Colonic mucosa (tissue), 4 donors: ENCODE results near the gene ZNF136. TPM values are rescaled to one million over a fixed set of nuclear protein-coding genes. Genes with fewer than 3 reads are reported as not detected.

Experiments used
- DNase-seq: peaks from one replicate; pipeline ENCODE4 v3.0.0-alpha.2; 2020
- H3K27ac ChIP-seq: fragments of 200-600 bp; one replicate; pipeline ENCODE4 v1.8.0; 2021
- H3K27me3 ChIP-seq: fragments of 200-600 bp; one replicate; pipeline ENCODE4 v1.8.0; 2021
- H3K36me3 ChIP-seq: fragments of 200-600 bp; one replicate; pipeline ENCODE4 v1.8.0; 2021
- H3K4me1 ChIP-seq: fragments of 200-600 bp; one replicate; pipeline ENCODE4 v1.8.0; 2021; ENCODE audit warnings: mild to moderate bottlenecking
- H3K4me3 ChIP-seq: fragments of 200-600 bp; one replicate; pipeline ENCODE4 v1.8.0; 2021
- H3K9ac ChIP-seq, 2 donors: one replicate each; pipeline ENCODE4 v1.7.0; 2013; ENCODE audit warnings: control low read depth in 2 of 2, low read depth in 2 of 2, low read length in 2 of 2
- H3K9me3 ChIP-seq: fragments of 200-600 bp; one replicate; pipeline ENCODE4 v1.8.0; 2021
- CTCF ChIP-seq: fragments of 200-600 bp; IDR thresholded peaks from one replicate; pipeline ENCODE4 v1.8.0; 2022; ENCODE audit warnings: antibody characterized with exemption, mild to moderate bottlenecking
- intact Hi-C: fragments of 100-400 bp; cut with DNase I; formaldehyde crosslinking; loops from one replicate; pipeline ENCODE4 v1.14.1; 2022
- total RNA-seq, 2 donors: library from RNA; stranded (reverse); fragmentation: NEBNext Ultra II Directional in 1 of 2; extraction: Animal tissue kit (Norgen Biotek cat#: 25700) in 1 of 2; gene quantifications; one replicate each; pipeline ENCODE4 v1.2.1, GENCODE V29; 2021
- donor health status: healthy.
- donor health status: DM: no; HTN: no; CAD: no.
- donor health status: DM: no; HTN: no; CAD: no.

The ZNF136 gene
- total RNA-seq, 2 donors from 2014 or later, result 4.6 to 7.1 TPM

GRCh38 chr19:12137221-12137940 lies 25.5 kb upstream of the ZNF136 start:
- H3K27me3 ChIP-seq, result no peaks in the 10 kb centered on the region
- DNase-seq, result no peak
- H3K4me3 ChIP-seq, result no peak overlapping the region
- intact Hi-C loops, result loop anchor here (5.0 kb wide), 1 partner anchor 150 kb away; no protein-coding TSS in a partner anchor
- H3K9me3 ChIP-seq, result peaks cover 10% of the 10 kb centered on the region
- peaks cover 13% of the 10 kb centered on the region for H3K4me1 ChIP-seq
- H3K9ac ChIP-seq, result no peak overlapping the region
- peaks cover 28% of the 10 kb centered on the region for H3K36me3 ChIP-seq
- no peak for TF ChIP-seq CTCF
- no peak overlapping the region for H3K27ac ChIP-seq

GRCh38 chr19:12139269-12139668 lies 23.6 kb upstream of the ZNF136 start:
- intact Hi-C loops, result loop anchor here (5.0 kb wide), 1 partner anchor 152 kb away; no protein-coding TSS in a partner anchor
- Histone ChIP-seq H3K9ac (peak overlapping the region in 1 of 2 donors; percentile 70), H3K27ac (peak overlapping the region; percentile 81), H3K9me3 (no peaks in the 10 kb centered on the region), H3K4me3 (peak overlapping the region; percentile 77), H3K36me3 (peaks cover 11% of the 10 kb centered on the region), H3K27me3 (no peaks in the 10 kb centered on the region), H3K4me1 (peaks cover 13% of the 10 kb centered on the region)
- no peak for TF ChIP-seq CTCF
- DNase-seq, result no peak

GRCh38 chr19:12139885-12140544 lies 22.9 kb upstream of the ZNF136 start, which contains the start of gene ZNF20:
ZNF20 (minus strand) TSS chr19:12140350; CDS start chr19:12140182, 168 bp downstream.
- Histone ChIP-seq H3K36me3 (peaks cover 4% of the 10 kb centered on the region), H3K9me3 (no peaks in the 10 kb centered on the region), H3K4me3 (peak within 1 kb of the TSS; percentile 77), H3K9ac (peak within 1 kb of the TSS; percentile 70 to 85), H3K27me3 (no peaks in the 10 kb centered on the region), H3K27ac (peak within 1 kb of the TSS; percentile 81), H3K4me1 (peaks cover 13% of the 10 kb centered on the region)
- DNase-seq, result peak; percentile 99
- TF ChIP-seq CTCF, result no peak
- intact Hi-C loops, result loop anchor here (2.0 to 5.0 kb wide), 5 partner anchors 81 to 343 kb away; partner anchors contain the start of gene ZNF491

- H3K4me1 ChIP-seq, result peaks cover 13% of the 10 kb centered on the region
- peak; percentile 97 for DNase-seq
- H3K4me3 ChIP-seq, result peak overlapping the region; percentile 77
- intact Hi-C loops, result loop anchor here (2.0 to 5.0 kb wide), 4 partner anchors 82 to 343 kb away; partner anchors contain the start of gene ZNF491
- TF ChIP-seq CTCF, result peak; percentile 86
- H3K36me3 ChIP-seq, result no peaks in the 10 kb centered on the region
- no peaks in the 10 kb centered on the region for H3K27me3 ChIP-seq
- H3K27ac ChIP-seq, result peak overlapping the region; percentile 81
- peak overlapping the region; percentile 28 to 70 for H3K9ac ChIP-seq
- H3K9me3 ChIP-seq, result no peaks in the 10 kb centered on the region
Observed at GRCh38 chr19:12140545-12141404, 22.1 kb upstream of the ZNF136 start.

GRCh38 chr19:12141405-12141736 lies 21.5 kb upstream of the ZNF136 start:
- Histone ChIP-seq H3K4me1 (peaks cover 13% of the 10 kb centered on the region), H3K4me3 (no peak overlapping the region), H3K36me3 (no peaks in the 10 kb centered on the region), H3K9me3 (no peaks in the 10 kb centered on the region), H3K27ac (no peak overlapping the region), H3K9ac (no peak overlapping the region), H3K27me3 (no peaks in the 10 kb centered on the region)
- TF ChIP-seq CTCF, result no peak
- no peak for DNase-seq
- intact Hi-C loops, result loop anchor here (2.0 to 5.0 kb wide), 4 partner anchors 83 to 344 kb away; partner anchors contain the start of gene ZNF491
